ENCODE measurements around the gene ADAM30. TPM values are rescaled to one million over a fixed set of nuclear protein-coding genes. Genes with fewer than 3 reads are reported as not detected.

The ADAM30 gene
- total RNA-seq, 3 donors from 2014 or later (not counting 1 experiment from before 2014, with no cell fraction given): 0.13 TPM; not detected in 2

DNA sequence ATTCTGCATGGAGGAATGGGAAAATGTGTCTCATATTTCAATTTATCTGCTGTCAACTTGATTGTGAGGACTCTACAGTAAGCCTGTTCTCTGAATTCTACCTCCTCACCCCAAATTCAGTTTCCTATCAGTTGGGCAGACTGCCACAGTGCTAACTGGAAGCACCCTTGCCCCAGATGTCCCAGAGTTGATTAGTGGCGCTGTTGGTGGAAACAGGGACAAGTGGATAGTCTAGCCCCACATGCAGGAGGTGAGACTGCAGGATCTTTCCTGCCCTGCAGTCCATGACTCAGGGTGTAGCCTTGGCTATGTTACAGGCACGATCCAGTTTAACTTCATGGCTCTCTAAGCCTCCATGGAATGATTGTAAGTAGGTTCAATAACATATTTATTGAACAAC lies 22.1 kb downstream of the ADAM30 start:
- ATAC-seq: no peak
- no peak for TF ChIP-seq CTCF (IDR thresholded peaks at IDR 0.05)

DNA sequence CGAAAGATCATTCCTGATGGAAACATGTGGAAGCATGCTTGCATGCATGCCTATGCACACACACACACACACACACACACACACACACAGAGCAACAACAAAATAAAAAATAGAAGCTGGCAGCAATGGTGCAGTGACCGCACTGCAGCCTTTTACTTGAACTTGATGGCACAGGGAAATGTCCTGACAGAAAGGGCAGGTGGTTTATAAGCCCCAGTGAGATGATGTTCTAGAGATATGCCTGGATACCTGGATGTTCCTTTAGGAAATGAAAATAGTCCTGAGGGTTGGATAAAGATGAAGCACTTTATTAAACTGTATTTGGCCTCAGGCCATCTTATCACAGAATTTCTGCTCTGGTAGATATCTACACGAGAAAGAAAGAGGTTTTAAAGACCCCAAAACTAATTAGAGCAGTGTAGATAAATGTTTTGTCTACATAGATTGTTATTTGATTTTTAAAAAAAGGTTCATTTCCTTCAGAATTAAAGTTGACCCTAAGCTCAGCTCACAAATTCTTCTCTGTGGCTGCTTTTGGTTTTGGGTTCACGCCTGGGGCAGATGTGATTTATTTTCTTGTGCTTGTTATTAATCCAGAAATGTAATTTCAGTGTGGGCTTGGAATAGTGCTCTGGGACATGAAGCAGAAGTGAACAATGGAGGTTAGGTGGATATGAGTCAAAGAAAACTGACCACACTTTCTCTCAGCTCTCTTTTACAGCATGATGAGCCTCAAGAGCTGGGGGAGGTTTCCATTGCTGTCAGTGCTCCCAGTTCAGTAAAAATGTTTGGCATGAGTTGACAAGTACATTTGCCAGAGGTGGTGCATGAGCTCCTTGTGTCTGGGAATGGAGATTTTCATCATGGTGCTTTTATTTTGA lies 22.9 kb downstream of the ADAM30 start:
- Mint-ChIP-seq H3K27ac (no peak overlapping the region), H3K9me3 (no peaks in the 10 kb centered on the region), H3K4me1 (peaks cover 0 to 5% of the 10 kb centered on the region in 2 donors), H3K36me3 (no peaks in the 10 kb centered on the region), H3K4me3 (no peak overlapping the region), H3K27me3 (ENCODE audit: low read depth in 2 of 2) (peaks cover 9 to 10% of the 10 kb centered on the region in 2 donors)
- WGBS (ENCODE audit: insufficient coverage): 93% methylated on average over 3 of the region's 4 CpGs
- Histone ChIP-seq H3K9me3 (ENCODE audit: control insufficient read depth, insufficient read depth, low read length) (no peaks in the 10 kb centered on the region), H3K36me3 (ENCODE audit: control insufficient read depth, insufficient read depth, low read length) (no peaks in the 10 kb centered on the region), H3K4me1 (ENCODE audit: control insufficient read depth, insufficient read depth, low read length) (no peaks in the 10 kb centered on the region), H3K27ac (ENCODE audit: low read length) (no peak overlapping the region), H3K4me3 (ENCODE audit: low read length) (no peak overlapping the region), H3K27me3 (ENCODE audit: control insufficient read depth, insufficient read depth, low read length) (peaks cover 3% of the 10 kb centered on the region)
- DNase-seq: no peak
- ATAC-seq: no peak
- intact Hi-C loops (cut with micrococcal nuclease): no loop called here
- no peak for TF ChIP-seq CTCF (IDR thresholded peaks at IDR 0.05)

More for the DNA sequence above, 22.1 kb downstream of the ADAM30 start:
- Mint-ChIP-seq H3K36me3 (no peaks in the 10 kb centered on the region), H3K4me1 (peaks cover 0 to 5% of the 10 kb centered on the region in 2 donors), H3K4me3 (no peak overlapping the region), H3K9me3 (no peaks in the 10 kb centered on the region), H3K27ac (no peak overlapping the region), H3K27me3 (ENCODE audit: low read depth in 2 of 2) (peaks cover 13 to 16% of the 10 kb centered on the region in 2 donors)
- Histone ChIP-seq H3K4me3 (ENCODE audit: low read length) (no peak overlapping the region), H3K27me3 (ENCODE audit: control insufficient read depth, insufficient read depth, low read length) (peaks cover 5% of the 10 kb centered on the region), H3K27ac (ENCODE audit: low read length) (no peak overlapping the region), H3K4me1 (ENCODE audit: control insufficient read depth, insufficient read depth, low read length) (no peaks in the 10 kb centered on the region), H3K9me3 (ENCODE audit: control insufficient read depth, insufficient read depth, low read length) (no peaks in the 10 kb centered on the region), H3K36me3 (ENCODE audit: control insufficient read depth, insufficient read depth, low read length) (no peaks in the 10 kb centered on the region)
- WGBS (ENCODE audit: insufficient coverage): 95% methylated on average over 1 of the region's 2 CpGs
- DNase-seq: no peak
- intact Hi-C loops (cut with micrococcal nuclease): no loop called here

DNA sequence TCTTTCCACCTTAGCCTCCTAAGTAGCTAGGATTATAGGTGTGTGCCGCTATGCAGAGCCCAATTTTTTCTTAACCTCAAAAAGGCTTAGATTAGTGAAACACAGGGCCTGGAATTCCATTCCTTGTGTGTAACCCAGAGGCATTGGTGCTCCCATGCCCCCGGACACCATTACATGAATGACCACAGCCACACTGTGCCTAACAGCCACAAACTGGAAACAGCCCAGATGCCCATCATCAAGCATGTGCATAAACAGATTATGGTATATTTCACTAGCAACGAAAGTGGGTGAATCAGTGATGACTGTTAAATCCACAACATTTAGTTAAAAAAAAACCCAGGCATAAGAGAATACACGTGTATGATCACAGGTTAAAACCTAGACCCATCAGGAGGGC lies 24.4 kb downstream of the ADAM30 start:
- H3K27ac ChIP-seq (ENCODE audit: low read length): no peak overlapping the region
- DNase-seq (no peak), ATAC-seq (no peak)
- H3K4me1 ChIP-seq (ENCODE audit: control insufficient read depth, insufficient read depth, low read length): no peaks in the 10 kb centered on the region
- Mint-ChIP-seq H3K9me3 (no peaks in the 10 kb centered on the region), H3K36me3 (no peaks in the 10 kb centered on the region), H3K4me1 (peaks cover 0 to 5% of the 10 kb centered on the region in 2 donors), H3K27ac (no peak overlapping the region), H3K27me3 (ENCODE audit: low read depth in 2 of 2) (peaks cover 9 to 10% of the 10 kb centered on the region in 2 donors), H3K4me3 (no peak overlapping the region)
- WGBS (ENCODE audit: insufficient coverage): 82% methylated on average over 4 of the region's 4 CpGs
- intact Hi-C loops (cut with micrococcal nuclease): no loop called here
- H3K36me3 ChIP-seq (ENCODE audit: control insufficient read depth, insufficient read depth, low read length): no peaks in the 10 kb centered on the region
- peaks cover 3% of the 10 kb centered on the region for H3K27me3 ChIP-seq (ENCODE audit: control insufficient read depth, insufficient read depth, low read length)
- no peaks in the 10 kb centered on the region for H3K9me3 ChIP-seq (ENCODE audit: control insufficient read depth, insufficient read depth, low read length)
- TF ChIP-seq CTCF (IDR thresholded peaks at IDR 0.05): no peak
- H3K4me3 ChIP-seq (ENCODE audit: low read length): no peak overlapping the region
